GM19351 (cell line): ENCODE measurements around the gene SAC3D1.
A peak's percentile ranks its signal among the peaks of the same experiment; 100 is the strongest.
"Not testable (repeated sequence)": the region's sequence is repeated elsewhere in the genome, so short reads cannot be mapped to it uniquely, and the experiment has no call there.

Source experiments
- ATAC-seq: cut with Tn5 transposase; IDR thresholded peaks from one replicate; pipeline ENCODE4 v1.9.1; 2021; ENCODE audit warnings: mild to moderate bottlenecking, moderate library complexity; ENCODE audit not compliant: unreplicated experiment

Gene SAC3D1

DNA sequence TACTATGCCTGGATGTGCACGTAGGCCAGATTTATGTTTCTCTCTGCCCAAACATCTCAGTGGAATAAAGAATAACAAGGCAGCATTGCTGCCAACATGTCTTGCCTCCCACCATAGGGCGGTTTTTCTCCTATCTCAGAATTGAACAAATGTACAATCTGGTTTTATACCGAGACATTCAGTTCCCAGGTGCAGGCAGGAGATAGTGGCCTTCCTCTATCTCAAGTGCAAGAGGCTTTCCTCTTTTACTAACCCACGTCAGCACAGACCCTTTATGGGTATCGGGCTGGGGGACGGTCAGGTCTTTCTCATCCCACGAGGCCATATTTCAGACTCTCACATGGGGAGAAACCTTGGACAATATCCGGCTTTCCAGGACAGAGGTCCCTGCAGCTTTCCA lies 17.5 kb upstream of the SAC3D1 start:
- not testable (repeated sequence) for ATAC-seq

DNA sequence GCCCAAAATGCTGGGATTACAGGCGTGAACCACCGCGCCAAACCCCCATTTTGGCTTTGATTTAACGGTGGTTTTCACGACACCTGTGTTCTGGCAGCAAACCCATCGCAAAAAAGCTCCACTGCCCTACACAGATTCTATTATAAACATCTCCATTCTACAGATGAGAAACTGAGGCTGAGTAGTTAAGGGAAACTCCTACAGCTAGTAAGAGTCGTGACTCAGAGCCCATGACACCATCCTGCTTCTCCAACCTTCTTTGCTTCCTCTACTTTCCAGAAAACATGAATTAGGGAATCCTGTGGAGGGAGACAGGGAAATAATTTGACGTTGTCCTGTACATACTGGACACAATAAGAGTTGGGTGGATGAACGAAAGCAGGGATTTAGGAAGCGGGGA lies 14.2 kb upstream of the SAC3D1 start:
- ATAC-seq: no peak

- ATAC-seq: peak; percentile 83
Measured at GRCh38 chr11:65027213-65028067, 13.6 kb upstream of the SAC3D1 start, which contains the start of gene SNX15. TSS of gene SNX15 (plus strand) at chr11:65027439. CDS start at chr11:65027538, 99 bp downstream.

- ATAC-seq: no peak
Measured at GRCh38 chr11:65032216-65032615, 8.8 kb upstream of the SAC3D1 start.

DNA sequence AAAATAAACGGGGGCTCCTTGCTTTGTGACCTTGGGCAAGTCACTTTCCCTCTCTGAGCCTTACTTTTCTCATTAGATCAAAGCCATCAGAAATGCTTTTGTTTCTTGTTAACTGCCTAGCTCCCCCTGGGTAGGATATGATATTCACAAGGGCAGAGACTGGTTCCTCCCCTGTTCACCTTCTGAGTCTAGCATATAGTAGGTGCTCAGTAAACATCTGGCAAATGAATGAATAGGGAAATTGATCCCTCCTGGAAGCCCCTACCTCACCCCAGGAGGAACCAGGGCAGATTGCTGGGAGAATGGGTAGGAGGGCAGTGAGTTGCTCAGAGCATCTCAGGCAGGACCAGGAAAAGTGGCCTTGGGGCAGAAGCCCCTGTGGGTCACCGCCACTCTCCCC lies 6.6 kb upstream of the SAC3D1 start:
- no peak for ATAC-seq

GRCh38 chr11:65035579-65035978 lies 5.4 kb upstream of the SAC3D1 start:
- ATAC-seq: no peak

DNA sequence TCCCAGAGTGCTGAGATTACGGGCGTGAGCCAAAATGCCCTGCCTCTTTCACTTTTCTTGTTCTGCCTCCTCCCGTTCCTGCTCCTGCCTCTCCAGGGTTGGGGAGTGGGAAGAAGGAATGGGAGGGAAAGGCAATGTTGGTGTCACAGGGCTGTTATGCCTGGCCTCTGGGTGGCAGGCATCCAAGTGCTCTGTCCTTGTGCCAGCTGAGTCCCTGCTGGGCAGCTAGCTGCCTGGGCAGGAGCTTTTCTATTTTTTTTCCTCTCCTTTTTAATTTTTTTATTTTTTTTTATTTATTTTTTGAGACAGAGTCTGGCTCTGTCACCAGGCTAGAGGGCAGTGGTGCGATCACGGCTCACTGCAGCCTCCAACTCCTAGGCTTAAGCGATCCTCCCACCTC lies 4.1 kb upstream of the SAC3D1 start:
- no peak for ATAC-seq

- ATAC-seq: no peak
Measured at GRCh38 chr11:65040520-65040846, 527 bp upstream of the SAC3D1 start.

GRCh38 chr11:65042891-65043290 lies 1.9 kb downstream of the SAC3D1 start:
- no peak for ATAC-seq

GRCh38 chr11:65043881-65044501 lies 3.0 kb downstream of the SAC3D1 start:
- no peak for ATAC-seq

GRCh38 chr11:65045061-65045460 lies 4.1 kb downstream of the SAC3D1 start:
- ATAC-seq: no peak

- ATAC-seq: no peak
Measured at GRCh38 chr11:65045728-65046127, 4.7 kb downstream of the SAC3D1 start.

DNA sequence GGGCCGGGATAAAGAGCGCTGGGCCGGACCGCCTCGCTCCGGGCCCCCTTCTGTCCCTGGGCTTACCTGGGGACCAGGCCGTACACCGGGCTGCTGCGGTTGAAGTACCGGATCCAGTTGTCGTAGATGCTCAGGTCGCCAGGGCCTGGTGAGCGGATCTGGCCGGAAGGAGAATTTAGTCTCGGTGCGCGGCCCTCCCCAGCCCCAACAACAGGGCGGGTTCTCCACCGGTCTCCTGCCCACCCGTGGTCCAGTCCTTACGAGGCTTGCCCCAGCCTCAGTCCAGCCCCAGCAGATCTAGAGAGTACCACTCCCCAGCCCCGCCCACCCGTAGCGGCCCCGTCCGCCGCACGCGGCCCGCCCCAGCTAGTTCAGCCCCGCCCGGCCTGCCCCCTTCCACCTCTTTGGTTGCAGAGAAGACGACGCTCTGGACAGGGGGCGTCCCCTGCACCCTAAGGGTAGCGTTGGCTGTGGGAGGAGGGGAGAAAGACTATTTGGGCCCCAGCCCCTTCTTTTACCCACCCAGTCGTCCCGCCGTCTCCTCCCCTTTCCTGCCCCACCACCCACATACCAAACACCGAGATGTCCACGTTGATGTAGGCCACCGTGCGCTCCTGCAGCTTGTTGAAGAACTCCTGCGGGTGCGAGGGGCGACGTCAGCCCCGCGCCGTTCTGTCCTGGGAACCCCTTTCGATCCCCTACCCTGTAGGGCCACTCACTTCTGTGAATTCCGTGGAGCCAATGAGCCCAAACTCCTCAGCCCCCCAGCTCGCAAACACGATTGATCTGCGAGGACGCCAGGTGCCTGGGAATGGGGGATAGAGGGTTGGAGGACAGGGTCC lies 6.8 kb downstream of the SAC3D1 start:
- ATAC-seq: no peak

DNA sequence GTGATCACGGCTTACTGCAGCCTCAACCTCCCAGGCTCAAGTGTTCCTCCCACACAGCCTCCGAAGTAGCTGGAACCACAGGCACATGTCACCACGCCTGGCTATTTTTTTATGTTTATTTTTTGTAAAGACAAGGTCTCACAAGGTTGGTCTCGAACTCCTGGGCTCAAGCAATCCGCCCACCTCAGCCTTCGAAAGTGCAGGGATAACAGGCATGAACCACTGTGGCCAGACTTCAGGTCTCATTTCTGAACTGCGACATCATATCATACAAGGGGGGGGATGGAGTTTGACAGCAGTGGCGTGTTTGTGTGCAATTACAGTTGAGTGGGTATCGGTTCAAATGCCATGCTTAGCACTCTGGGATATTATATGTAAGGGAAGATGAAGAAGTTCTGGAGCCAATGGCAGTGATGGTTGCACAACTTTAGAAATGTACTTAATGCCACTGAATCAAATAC lies 10.4 kb downstream of the SAC3D1 start:
- ATAC-seq: no peak

GRCh38 chr11:65053827-65054508 lies 13.0 kb downstream of the SAC3D1 start:
- ATAC-seq: no peak

GRCh38 chr11:65055538-65055937 lies 14.5 kb downstream of the SAC3D1 start:
- no peak for ATAC-seq

- no peak for ATAC-seq
Measured at GRCh38 chr11:65056999-65057398, 16.0 kb downstream of the SAC3D1 start.

DNA sequence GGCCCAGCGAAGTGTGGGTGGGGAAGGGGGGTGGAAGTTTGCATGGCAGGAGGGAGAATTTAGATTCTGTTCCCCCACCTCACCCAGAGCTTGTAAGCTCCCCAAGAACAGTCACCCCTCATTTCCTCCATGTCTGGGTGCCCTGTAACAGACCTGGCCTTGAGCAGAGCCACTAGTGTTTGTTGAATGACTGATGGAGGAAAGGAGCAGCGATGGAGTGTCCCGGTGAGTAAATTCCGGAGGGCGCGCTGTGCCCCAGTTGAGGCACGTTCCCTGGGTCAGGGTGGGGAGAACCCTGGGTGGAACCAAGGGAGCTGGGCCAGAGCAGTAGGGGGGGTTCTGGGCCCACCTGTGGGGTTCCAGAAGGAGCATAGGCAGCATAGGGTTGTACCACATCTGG lies 16.5 kb downstream of the SAC3D1 start:
- ATAC-seq: no peak

DNA sequence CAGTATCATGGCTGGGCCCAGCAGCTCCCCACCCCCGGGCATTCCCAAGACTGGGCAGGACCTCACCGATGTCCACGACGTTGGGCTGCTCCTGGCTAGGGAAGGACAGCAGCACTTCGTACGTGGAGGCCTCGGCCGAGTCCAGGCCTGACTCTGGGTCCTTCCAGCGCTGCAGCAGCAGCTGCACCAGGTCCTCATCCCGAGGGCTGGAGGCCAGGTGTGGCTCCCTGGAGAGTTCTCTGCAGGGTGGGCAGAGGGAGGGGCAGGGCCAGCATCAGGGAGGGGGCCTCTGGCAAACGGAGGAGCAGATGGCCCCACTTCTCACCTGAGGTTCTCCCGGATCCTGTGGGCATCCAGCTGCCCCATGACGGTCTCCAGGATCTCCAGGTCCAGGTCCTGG lies 17.0 kb downstream of the SAC3D1 start:
- no peak for ATAC-seq

- ATAC-seq: no peak
Measured at GRCh38 chr11:65058419-65059054, 17.5 kb downstream of the SAC3D1 start, which contains the start of gene NAALADL1. TSS of gene NAALADL1 (minus strand) at chr11:65058553. CDS start at chr11:65058521, 32 bp downstream.
